ENCODE data around the gene TBC1D22A.

The TBC1D22A gene

GRCh38 chr22:46783721-46784120 lies 21.3 kb downstream of the TBC1D22A start:
- H3K36me3 ChIP-seq (replicated peaks; ENCODE audit: insufficient read depth, low read length), result no peaks in the 10 kb centered on the region
- H3K79me2 ChIP-seq (ENCODE audit: low read length), result peaks cover 84% of the 10 kb centered on the region
- peaks cover 3% of the 10 kb centered on the region; the same call in 1 of the 2 replicates for H4K20me1 ChIP-seq (ENCODE audit: insufficient read depth, low read length)

GRCh38 chr22:46788441-46789172 lies 26.2 kb downstream of the TBC1D22A start:
- no peaks in the 10 kb centered on the region for H3K9me3 ChIP-seq (replicated peaks; ENCODE audit: insufficient read depth, low read length)
- H3F3A ChIP-seq (ENCODE audit: insufficient read depth, low read length), result peaks cover 32% of the 10 kb centered on the region
- H3K4me3 ChIP-seq (ENCODE audit: low read length), result peak overlapping the region; percentile 21
- H3K9me2 ChIP-seq (replicated peaks; ENCODE audit: insufficient read depth, low read length), result no peaks in the 10 kb centered on the region
- no peak overlapping the region for H2AFZ ChIP-seq (ENCODE audit: low read length)
- H3K4me2 ChIP-seq (ENCODE audit: low read depth, low read length), result peak overlapping the region; percentile 77
- peak overlapping the region; percentile 28; the same call in 1 of the 2 replicates for H3K9ac ChIP-seq (ENCODE audit: low read length)
- peak; percentile 80 for DNase-seq
- H3K4me1 ChIP-seq (ENCODE audit: low read length), result peaks cover 32% of the 10 kb centered on the region
- no peaks in the 10 kb centered on the region for H3K27me3 ChIP-seq (replicated peaks; ENCODE audit: insufficient read depth, low read length)
- H4K20me1 ChIP-seq (ENCODE audit: insufficient read depth, low read length), result 0 out of 2 replicates have a peak, but pooled peaks cover 3% of the 10 kb centered on the region
- peak overlapping the region; percentile 86 for H3K27ac ChIP-seq (ENCODE audit: low read length)
- TF ChIP-seq CTCF (IDR thresholded peaks at IDR 0.05; ENCODE audit: low read length) (no peak), EZH2 (optimal IDR thresholded peaks at IDR 0.05; ENCODE audit: low read depth, low read length) (no peak), EZH2phosphoT487 (IDR thresholded peaks at IDR 0.05; ENCODE audit: low read length) (no peak)
- no peaks in the 10 kb centered on the region for H3K36me3 ChIP-seq (replicated peaks; ENCODE audit: insufficient read depth, low read length)
- peaks cover 73% of the 10 kb centered on the region for H3K79me2 ChIP-seq (ENCODE audit: low read length)

More at GRCh38 chr22:46783721-46784120, 21.3 kb downstream of the TBC1D22A start:
- peaks cover 10% of the 10 kb centered on the region for H3F3A ChIP-seq (ENCODE audit: insufficient read depth, low read length)
- no peak overlapping the region for H2AFZ ChIP-seq (ENCODE audit: low read length)
- H3K4me1 ChIP-seq (ENCODE audit: low read length), result peaks cover 6% of the 10 kb centered on the region; the same call in 1 of the 2 replicates
- H3K9me2 ChIP-seq (replicated peaks; ENCODE audit: insufficient read depth, low read length), result no peaks in the 10 kb centered on the region
- H3K27me3 ChIP-seq (replicated peaks; ENCODE audit: insufficient read depth, low read length), result no peaks in the 10 kb centered on the region
- H3K9me3 ChIP-seq (replicated peaks; ENCODE audit: insufficient read depth, low read length), result no peaks in the 10 kb centered on the region
- H3K9ac ChIP-seq (ENCODE audit: low read length), result no peak overlapping the region
- no peak for TF ChIP-seq CTCF (IDR thresholded peaks at IDR 0.05; ENCODE audit: low read length)
- no peak for DNase-seq
- no peak overlapping the region for H3K27ac ChIP-seq (ENCODE audit: low read length)
- H3K4me3 ChIP-seq (ENCODE audit: low read length), result no peak overlapping the region
- H3K4me2 ChIP-seq (ENCODE audit: low read depth, low read length), result no peak overlapping the region

- H3K79me2 ChIP-seq (ENCODE audit: low read length), result peaks cover 68% of the 10 kb centered on the region
- H3K36me3 ChIP-seq (replicated peaks; ENCODE audit: insufficient read depth, low read length), result no peaks in the 10 kb centered on the region
- TF ChIP-seq EZH2phosphoT487 (IDR thresholded peaks at IDR 0.05; ENCODE audit: low read length), result no peak
- TF ChIP-seq EZH2 (optimal IDR thresholded peaks at IDR 0.05; ENCODE audit: low read depth, low read length), result no peak
- no peak for TF ChIP-seq CTCF (IDR thresholded peaks at IDR 0.05; ENCODE audit: low read length)
- no peaks in the 10 kb centered on the region for H3K27me3 ChIP-seq (replicated peaks; ENCODE audit: insufficient read depth, low read length)
- H3K4me2 ChIP-seq (ENCODE audit: low read depth, low read length), result no peak overlapping the region
- peak overlapping the region; percentile 86; the same call in 1 of the 2 replicates for H3K27ac ChIP-seq (ENCODE audit: low read length)
- H4K20me1 ChIP-seq (ENCODE audit: insufficient read depth, low read length), result 0 out of 2 replicates have a peak, but pooled peaks cover 3% of the 10 kb centered on the region
- H3K9me2 ChIP-seq (replicated peaks; ENCODE audit: insufficient read depth, low read length), result no peaks in the 10 kb centered on the region
- no peak overlapping the region for H2AFZ ChIP-seq (ENCODE audit: low read length)
- no peak overlapping the region for H3K9ac ChIP-seq (ENCODE audit: low read length)
- DNase-seq, result no peak
- peaks cover 32% of the 10 kb centered on the region for H3F3A ChIP-seq (ENCODE audit: insufficient read depth, low read length)
- no peaks in the 10 kb centered on the region for H3K9me3 ChIP-seq (replicated peaks; ENCODE audit: insufficient read depth, low read length)
- H3K4me3 ChIP-seq (ENCODE audit: low read length), result no peak overlapping the region
- peaks cover 32% of the 10 kb centered on the region for H3K4me1 ChIP-seq (ENCODE audit: low read length)
These were observed 27.5 kb downstream of the TBC1D22A start for GRCh38 chr22:46789992-46790391.
